ENCODE measurements around the gene SPAG9.

DNA sequence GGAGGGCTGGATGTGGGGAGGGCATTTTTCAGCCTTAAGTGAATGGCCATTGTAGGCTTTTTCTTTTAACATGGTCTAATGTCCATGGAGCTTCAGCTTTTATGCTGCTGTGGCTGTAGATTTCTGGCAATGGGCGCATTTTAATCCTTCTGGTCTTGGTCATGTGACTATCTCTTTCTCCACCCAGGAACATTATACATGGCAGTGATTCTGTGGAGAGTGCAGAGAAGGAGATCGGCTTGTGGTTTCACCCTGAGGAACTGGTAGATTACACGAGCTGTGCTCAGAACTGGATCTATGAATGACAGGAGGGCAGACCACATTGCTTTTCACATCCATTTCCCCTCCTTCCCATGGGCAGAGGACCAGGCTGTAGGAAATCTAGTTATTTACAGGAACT, 40.9 kb upstream of the SPAG9 start:
- TF ChIP-seq CTCF (IDR thresholded peaks at IDR 0.05) (no peak), POLR2A (IDR thresholded peaks at IDR 0.05) (no peak), POLR2AphosphoS5 (IDR thresholded peaks at IDR 0.05) (no peak), EP300 (IDR thresholded peaks at IDR 0.05) (no peak)
